H9 (cell line): ENCODE data around the gene MARCHF10. TPM values are rescaled to one million over a fixed set of nuclear protein-coding genes. Genes with fewer than 3 reads are reported as not detected.

Experiments used
- DNase-seq: peaks from one replicate; pipeline ENCODE4 v3.0.0-alpha.2; 2017
- H2AFZ ChIP-seq: one replicate; pipeline ENCODE4 v1.6.1; 2013; ENCODE audit warnings: mild to moderate bottlenecking, low read length, control low read depth, moderate library complexity
- H2AK5ac ChIP-seq: 2 replicates; pipeline ENCODE4 v1.6.1; 2013; ENCODE audit warnings: low read length, control low read depth, mixed read lengths; ENCODE audit not compliant: insufficient read length
- H2BK120ac ChIP-seq: one replicate; pipeline ENCODE4 v1.6.1; 2013; ENCODE audit warnings: low read depth, mild to moderate bottlenecking, low read length, control low read depth, inconsistent platforms; ENCODE audit not compliant: poor library complexity, severe bottlenecking
- H2BK12ac ChIP-seq: 2 replicates; pipeline ENCODE4 v1.6.1; 2013; ENCODE audit warnings: low read length, control low read depth, mixed read lengths, low read depth; ENCODE audit not compliant: insufficient read length
- H2BK15ac ChIP-seq: 2 replicates; pipeline ENCODE4 v1.6.1; 2013; ENCODE audit warnings: low read depth, low read length, control low read depth
- H2BK20ac ChIP-seq: one replicate; pipeline ENCODE4 v1.6.1; 2013; ENCODE audit warnings: low read depth, mild to moderate bottlenecking, low read length, control low read depth, inconsistent platforms; ENCODE audit not compliant: poor library complexity, severe bottlenecking
- H2BK5ac ChIP-seq: 2 replicates; pipeline ENCODE4 v1.6.1; 2013; ENCODE audit warnings: low read length, control low read depth, mixed read lengths; ENCODE audit not compliant: insufficient read length
- H3K14ac ChIP-seq: 2 replicates; pipeline ENCODE4 v1.6.1; 2013; ENCODE audit warnings: low read length, control low read depth; ENCODE audit not compliant: insufficient read depth
- H3K18ac ChIP-seq: 2 replicates; pipeline ENCODE4 v1.6.1; 2013; ENCODE audit warnings: low read depth, mild to moderate bottlenecking, mixed read lengths, low read length, control low read depth; ENCODE audit not compliant: insufficient read length
- H3K23ac ChIP-seq: 2 replicates; pipeline ENCODE4 v1.6.1; 2013; ENCODE audit warnings: low read length, control low read depth, mixed read lengths, low read depth; ENCODE audit not compliant: insufficient read length
- H3K23me2 ChIP-seq: 2 replicates; pipeline ENCODE4 v1.6.1; 2013; ENCODE audit warnings: low read depth, mild to moderate bottlenecking, mixed read lengths, low read length, control low read depth; ENCODE audit not compliant: insufficient read length, poor library complexity, severe bottlenecking
- H3K27ac ChIP-seq: 2 replicates; pipeline ENCODE4 v1.5.1; 2013; ENCODE audit warnings: low read length, control low read depth, mixed read lengths, low read depth; ENCODE audit not compliant: insufficient read length
- H3K27me3 ChIP-seq: 2 replicates; pipeline ENCODE4 v1.6.1; 2013; ENCODE audit warnings: low read length, control low read depth, inconsistent platforms; ENCODE audit not compliant: insufficient read depth
- H3K4ac ChIP-seq: 2 replicates; pipeline ENCODE4 v1.6.1; 2013; ENCODE audit warnings: low read depth, mild to moderate bottlenecking, control low read depth, inconsistent platforms, low read length, moderate library complexity
- H3K4me1 ChIP-seq: 2 replicates; pipeline ENCODE4 v1.6.1; 2013; ENCODE audit warnings: low read length, control low read depth, inconsistent platforms; ENCODE audit not compliant: insufficient read depth
- H3K4me2 ChIP-seq: 2 replicates; pipeline ENCODE4 v1.6.1; 2013; ENCODE audit warnings: low read length, control low read depth, mixed read lengths; ENCODE audit not compliant: insufficient read length, insufficient read depth
- H3K56ac ChIP-seq: 2 replicates; pipeline ENCODE4 v1.6.1; 2013; ENCODE audit warnings: low read depth, mild to moderate bottlenecking, mixed read lengths, low read length, control low read depth; ENCODE audit not compliant: insufficient read length
- H3K79me1 ChIP-seq: 2 replicates; pipeline ENCODE4 v1.6.1; 2013; ENCODE audit warnings: low read depth, mild to moderate bottlenecking, moderate library complexity, low read length, control low read depth, inconsistent platforms; ENCODE audit not compliant: insufficient read depth, poor library complexity, severe bottlenecking
- H3K79me2 ChIP-seq: 2 replicates; pipeline ENCODE4 v1.6.1; 2013; ENCODE audit warnings: low read length, control low read depth, inconsistent platforms; ENCODE audit not compliant: insufficient read depth
- H3K9ac ChIP-seq: 2 replicates; pipeline ENCODE4 v1.6.1; 2013; ENCODE audit warnings: low read length, control low read depth, mixed read lengths; ENCODE audit not compliant: insufficient read length; ENCODE audit errors: extremely low read depth
- H3K9me3 ChIP-seq: one replicate; pipeline ENCODE4 v1.6.1; 2013; ENCODE audit warnings: low read depth, low read length, inconsistent platforms; ENCODE audit not compliant: control insufficient read depth
- H3T11ph ChIP-seq: one replicate; pipeline ENCODE4 v1.6.1; 2013; ENCODE audit warnings: mild to moderate bottlenecking, low read length, control low read depth, inconsistent platforms
- H4K20me1 ChIP-seq: one replicate; pipeline ENCODE4 v1.6.1; 2013; ENCODE audit not compliant: control insufficient read depth, insufficient read length, insufficient read depth
- H4K5ac ChIP-seq: 2 replicates; pipeline ENCODE4 v1.6.1; 2013; ENCODE audit warnings: low read depth, mild to moderate bottlenecking, mixed read lengths, low read length, control low read depth; ENCODE audit not compliant: insufficient read length
- H4K8ac ChIP-seq: replicated peaks from 2 replicates; pipeline ENCODE4 v1.6.1; 2013; ENCODE audit warnings: low read length, control low read depth, mixed read lengths, low read depth; ENCODE audit not compliant: insufficient read length
- H4K91ac ChIP-seq: 2 replicates; pipeline ENCODE4 v1.6.1; 2013; ENCODE audit warnings: low read depth, mild to moderate bottlenecking, moderate library complexity, mixed read lengths, low read length, control low read depth; ENCODE audit not compliant: insufficient read length
- H3K27ac Mint-ChIP-seq, 3 experiments: 2 replicates in 2 of 3; 3 replicates in 1 of 3; pipeline ENCODE4 v1.8.0; 2020 to 2021; ENCODE audit warnings: mixed read lengths in 3 of 3, mild to moderate bottlenecking in 1 of 3, moderate library complexity in 1 of 3
- H3K27me3 Mint-ChIP-seq: 2 replicates; pipeline ENCODE4 v1.8.0; 2021; ENCODE audit warnings: low read depth, mild to moderate bottlenecking, moderate library complexity, mixed read lengths
- H3K36me3 Mint-ChIP-seq, 3 experiments: 2 replicates in 2 of 3; 3 replicates in 1 of 3; pipeline ENCODE4 v1.8.0; 2020 to 2021; ENCODE audit warnings: low read depth in 3 of 3, mixed read lengths in 3 of 3; ENCODE audit not compliant: insufficient read depth in 1 of 3
- H3K4me1 Mint-ChIP-seq, 2 experiments: 2 replicates each; pipeline ENCODE4 v1.8.0; 2020; ENCODE audit warnings: mixed read lengths in 2 of 2
- H3K4me3 Mint-ChIP-seq, 2 experiments: 2 replicates in 1 of 2; 3 replicates in 1 of 2; pipeline ENCODE4 v1.8.0; 2020 to 2021; ENCODE audit warnings: mild to moderate bottlenecking in 2 of 2, mixed read lengths in 2 of 2, moderate library complexity in 1 of 2
- H3K9me3 Mint-ChIP-seq, 2 experiments: 2 replicates in 1 of 2; 3 replicates in 1 of 2; pipeline ENCODE4 v1.8.0; 2020; ENCODE audit warnings: mild to moderate bottlenecking in 2 of 2, mixed read lengths in 2 of 2, moderate library complexity in 1 of 2
- CTCF ChIP-seq: fragments of 200-600 bp; sonication (generic); conservative IDR thresholded peaks from 3 replicates; pipeline ENCODE4 v1.8.0; 2021; ENCODE audit warnings: antibody characterized with exemption, mild to moderate bottlenecking
- WGBS: extraction: QIAGEN DNeasy Blood & Tissue Kit; methylation state at CpG from one replicate; pipeline ENCODE4 v1.1.7; 2013; ENCODE audit warnings: missing lambda C conversion rate, low lambda C conversion rate, mixed read lengths; ENCODE audit not compliant: insufficient read length; ENCODE audit errors: extremely low coverage; 5-methylcytosine and 5-hydroxymethylcytosine counted together
- total RNA-seq: library from RNA; stranded (reverse); gene quantifications from 2 replicates; pipeline ENCODE4 v1.2.1, GENCODE V29; 2021

Gene MARCHF10
- total RNA-seq, 1 experiment from 2014 or later = not detected

- Histone ChIP-seq H2BK20ac (no peak overlapping the region), H2AFZ (no peak overlapping the region), H2BK15ac (no peak overlapping the region), H3K4me2 (no peak overlapping the region), H3K27me3 (no peaks in the 10 kb centered on the region), H2BK5ac (no peak overlapping the region), H3K18ac (no peak overlapping the region), H3K4ac (no peak overlapping the region), H3K9me3 (no peaks in the 10 kb centered on the region), H2BK12ac (no peak overlapping the region), H4K8ac (no peak overlapping the region), H2AK5ac (no peak overlapping the region), H2BK120ac (no peak overlapping the region), H4K5ac (no peak overlapping the region), H3K14ac (no peak overlapping the region; the same call in 1 of the 2 replicates), H3K79me1 (no peaks in the 10 kb centered on the region), H3K56ac (no peak overlapping the region), H4K91ac (no peak overlapping the region), H3K9ac (no peak overlapping the region), H3T11ph (no peak overlapping the region), H4K20me1 (no peaks in the 10 kb centered on the region), H3K4me1 (no peaks in the 10 kb centered on the region), H3K23me2 (no peaks in the 10 kb centered on the region), H3K23ac (no peak overlapping the region), H3K27ac (no peak overlapping the region), H3K79me2 (no peaks in the 10 kb centered on the region)
- H3K4me3 Mint-ChIP-seq = no peak overlapping the region
- no peak for DNase-seq
- no peaks in the 10 kb centered on the region for H3K9me3 Mint-ChIP-seq
- WGBS = no CpG with 5 or more reads among the region's 3 CpGs
- TF ChIP-seq CTCF = no peak
- H3K36me3 Mint-ChIP-seq = peaks cover 0 to 4% (median 4%) of the 10 kb centered on the region in 3 experiments; a peak in 1 of 7 replicates
- no peak overlapping the region for H3K27ac Mint-ChIP-seq
- peaks cover 5 to 15% of the 10 kb centered on the region in 2 experiments; a peak in 3 of 4 replicates for H3K4me1 Mint-ChIP-seq
- no peaks in the 10 kb centered on the region for H3K27me3 Mint-ChIP-seq
Measured at GRCh38 chr17:62674841-62675240, 133.3 kb downstream of the MARCHF10 start.
